GM13977 (cell line): ENCODE measurements around the gene CCL2.

Source experiments
- DNase-seq: peaks from one replicate; pipeline ENCODE4 v3.0.0; 2012; ENCODE audit warnings: low spot score
- CTCF ChIP-seq: IDR thresholded peaks from 2 replicates; pipeline ENCODE4 v1.5.1; 2012; ENCODE audit warnings: mild to moderate bottlenecking, control low read depth; ENCODE audit not compliant: insufficient read depth; ENCODE audit errors: extremely low read depth, missing control alignments
- in situ Hi-C: fragments of 300-500 bp; cut with MboI; formaldehyde crosslinking; loops from one replicate; pipeline ENCODE4 v1.12.0; 2022; ENCODE audit warnings: low sequenced_read_pairs, low pct_unique_long_range_greater_than_20kb, mixed read lengths, inconsistent platforms; ENCODE audit not compliant: unreplicated experiment

CCL2 gene

GRCh38 chr17:34236281-34236892, 18.7 kb upstream of the CCL2 start:
- in situ Hi-C loops: no loop called here
- no peak for DNase-seq
- TF ChIP-seq CTCF: no peak

GRCh38 chr17:34237458-34237857, 17.6 kb upstream of the CCL2 start:
- in situ Hi-C loops: no loop called here
- no peak for DNase-seq
- TF ChIP-seq CTCF: no peak

GRCh38 chr17:34241062-34241461, 14.0 kb upstream of the CCL2 start:
- no peak for DNase-seq
- TF ChIP-seq CTCF: no peak
- in situ Hi-C loops: no loop called here

- DNase-seq: peak; percentile 27
- TF ChIP-seq CTCF: no peak
- in situ Hi-C loops: no loop called here
Measured at GRCh38 chr17:34242587-34243363, 12.3 kb upstream of the CCL2 start.

- no peak for DNase-seq
- in situ Hi-C loops: no loop called here
- TF ChIP-seq CTCF: no peak
Measured at GRCh38 chr17:34243364-34244320, 11.4 kb upstream of the CCL2 start.

GRCh38 chr17:34245351-34245905, 9.7 kb upstream of the CCL2 start:
- no peak for DNase-seq
- TF ChIP-seq CTCF: no peak
- in situ Hi-C loops: no loop called here
